Fibroblast of villous mesenchyme (primary cell): ENCODE measurements around the gene SSU72. TPM values are rescaled to one million over a fixed set of nuclear protein-coding genes. Genes with fewer than 3 reads are reported as not detected.

Experiments
- DNase-seq: peaks from one replicate; pipeline ENCODE4 v3.0.0-alpha.2; 2010; ENCODE audit warnings: low read depth
- H3K4me3 ChIP-seq: 2 replicates; pipeline ENCODE4 v1.5.1; 2011; ENCODE audit warnings: low read depth, mild to moderate bottlenecking, low read length
- total RNA-seq: library from RNA; depleted of rRNA; stranded (reverse); fragments of >200 nt; gene quantifications from 2 replicates; pipeline ENCODE4 v1.2.3, GENCODE V29; 2012
- TF ChIP-seq, protein P1 (sequence below): IDR thresholded peaks from 2 replicates; pipeline ENCODE4 v1.5.1; 2012; ENCODE audit warnings: low read depth, mild to moderate bottlenecking, low read length; ENCODE audit not compliant: insufficient read depth

SSU72 gene
- total RNA-seq, 1 donor = 58.7 TPM

DNA sequence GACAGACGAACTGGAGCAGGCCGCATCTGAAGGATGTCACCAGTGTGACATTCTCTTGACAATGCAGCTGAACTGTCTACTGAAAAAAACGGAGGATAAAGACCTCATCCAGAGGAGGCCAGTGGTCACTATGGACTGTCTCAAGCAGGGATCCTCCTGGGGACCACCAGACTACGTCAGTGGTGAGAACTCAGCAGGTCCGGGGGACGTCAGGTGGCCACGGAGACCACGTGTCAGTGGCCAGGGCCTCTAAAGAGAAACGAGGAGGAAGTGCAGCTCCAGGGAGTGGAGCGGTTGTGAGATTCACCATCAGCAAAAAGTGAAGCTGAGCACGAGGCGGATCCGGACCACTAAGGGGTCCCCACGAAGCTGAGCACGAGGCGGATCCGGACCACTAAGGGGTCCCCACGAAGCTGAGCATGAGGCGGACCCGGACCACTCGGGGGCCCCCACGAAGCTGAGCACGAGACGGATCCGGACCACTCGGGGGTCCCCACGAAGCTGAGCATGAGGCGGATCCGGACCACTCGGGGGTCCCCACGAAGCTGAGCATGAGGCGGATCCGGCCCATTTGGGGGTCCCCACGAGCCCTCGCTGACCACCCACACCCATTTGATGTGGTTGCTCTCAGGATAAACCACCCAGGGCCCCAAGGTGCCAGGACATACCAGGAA, 20.7 kb downstream of the SSU72 start:
- TF ChIP-seq, protein P1, sequence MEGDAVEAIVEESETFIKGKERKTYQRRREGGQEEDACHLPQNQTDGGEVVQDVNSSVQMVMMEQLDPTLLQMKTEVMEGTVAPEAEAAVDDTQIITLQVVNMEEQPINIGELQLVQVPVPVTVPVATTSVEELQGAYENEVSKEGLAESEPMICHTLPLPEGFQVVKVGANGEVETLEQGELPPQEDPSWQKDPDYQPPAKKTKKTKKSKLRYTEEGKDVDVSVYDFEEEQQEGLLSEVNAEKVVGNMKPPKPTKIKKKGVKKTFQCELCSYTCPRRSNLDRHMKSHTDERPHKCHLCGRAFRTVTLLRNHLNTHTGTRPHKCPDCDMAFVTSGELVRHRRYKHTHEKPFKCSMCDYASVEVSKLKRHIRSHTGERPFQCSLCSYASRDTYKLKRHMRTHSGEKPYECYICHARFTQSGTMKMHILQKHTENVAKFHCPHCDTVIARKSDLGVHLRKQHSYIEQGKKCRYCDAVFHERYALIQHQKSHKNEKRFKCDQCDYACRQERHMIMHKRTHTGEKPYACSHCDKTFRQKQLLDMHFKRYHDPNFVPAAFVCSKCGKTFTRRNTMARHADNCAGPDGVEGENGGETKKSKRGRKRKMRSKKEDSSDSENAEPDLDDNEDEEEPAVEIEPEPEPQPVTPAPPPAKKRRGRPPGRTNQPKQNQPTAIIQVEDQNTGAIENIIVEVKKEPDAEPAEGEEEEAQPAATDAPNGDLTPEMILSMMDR = no peak
- no peak overlapping the region for H3K4me3 ChIP-seq
- no peak for DNase-seq

DNA sequence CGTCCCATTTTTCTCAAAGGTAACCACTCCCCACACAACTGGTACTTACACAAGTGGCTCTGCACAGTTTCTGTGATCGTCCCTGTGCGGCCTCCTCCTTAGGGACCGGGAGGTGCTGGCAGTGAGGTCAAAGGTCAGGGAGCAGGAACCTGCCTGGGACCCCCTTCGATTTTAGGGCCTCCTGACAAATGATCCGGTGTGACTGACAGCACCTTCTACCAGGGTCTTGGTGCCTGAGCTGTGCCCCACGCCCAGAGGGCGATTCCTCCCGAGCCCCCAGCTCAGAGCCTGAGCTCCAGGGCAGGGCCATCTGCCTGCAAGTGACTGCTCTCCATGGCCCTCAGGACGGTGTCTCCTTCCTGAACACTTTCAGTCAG, 22.4 kb downstream of the SSU72 start:
- no peak overlapping the region for H3K4me3 ChIP-seq
- TF ChIP-seq, protein P1 = no peak
- DNase-seq = no peak

DNA sequence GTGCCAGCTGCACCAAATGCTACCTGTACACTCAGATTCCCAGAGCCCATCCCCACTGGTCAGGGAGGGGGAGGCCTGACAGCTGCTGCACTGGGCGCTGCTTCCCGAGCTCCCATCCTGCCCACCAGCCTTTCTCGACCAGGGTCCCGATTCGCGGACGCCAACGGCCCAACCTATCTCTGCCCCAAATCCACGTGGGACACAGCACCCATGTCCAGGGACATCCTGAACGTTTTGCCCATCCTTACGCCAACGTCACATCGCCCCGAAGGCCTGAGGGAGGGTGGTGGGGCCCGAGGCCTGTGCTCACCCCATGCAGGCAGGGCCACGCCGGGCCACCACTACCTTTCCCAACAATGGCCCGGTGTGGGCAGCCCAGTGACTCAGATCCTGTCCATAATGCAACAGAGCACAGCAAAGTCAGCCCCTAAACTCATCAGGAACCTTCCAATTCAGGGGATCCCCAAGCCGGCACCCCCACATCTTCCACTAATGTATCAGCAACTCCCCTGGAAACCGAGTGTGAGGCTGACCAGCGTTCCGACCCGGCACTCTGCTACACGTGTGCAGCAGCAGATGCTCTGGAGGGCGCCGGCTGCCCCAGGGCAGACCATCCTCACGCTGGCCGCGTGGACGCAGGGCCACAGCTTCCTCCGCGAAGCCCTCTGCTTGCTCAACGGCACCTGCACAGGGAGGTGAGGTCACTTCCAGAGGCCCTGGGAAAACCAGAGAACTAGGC, 23.0 kb downstream of the SSU72 start:
- H3K4me3 ChIP-seq = no peak overlapping the region
- no peak for DNase-seq
- TF ChIP-seq, protein P1 = no peak

DNA sequence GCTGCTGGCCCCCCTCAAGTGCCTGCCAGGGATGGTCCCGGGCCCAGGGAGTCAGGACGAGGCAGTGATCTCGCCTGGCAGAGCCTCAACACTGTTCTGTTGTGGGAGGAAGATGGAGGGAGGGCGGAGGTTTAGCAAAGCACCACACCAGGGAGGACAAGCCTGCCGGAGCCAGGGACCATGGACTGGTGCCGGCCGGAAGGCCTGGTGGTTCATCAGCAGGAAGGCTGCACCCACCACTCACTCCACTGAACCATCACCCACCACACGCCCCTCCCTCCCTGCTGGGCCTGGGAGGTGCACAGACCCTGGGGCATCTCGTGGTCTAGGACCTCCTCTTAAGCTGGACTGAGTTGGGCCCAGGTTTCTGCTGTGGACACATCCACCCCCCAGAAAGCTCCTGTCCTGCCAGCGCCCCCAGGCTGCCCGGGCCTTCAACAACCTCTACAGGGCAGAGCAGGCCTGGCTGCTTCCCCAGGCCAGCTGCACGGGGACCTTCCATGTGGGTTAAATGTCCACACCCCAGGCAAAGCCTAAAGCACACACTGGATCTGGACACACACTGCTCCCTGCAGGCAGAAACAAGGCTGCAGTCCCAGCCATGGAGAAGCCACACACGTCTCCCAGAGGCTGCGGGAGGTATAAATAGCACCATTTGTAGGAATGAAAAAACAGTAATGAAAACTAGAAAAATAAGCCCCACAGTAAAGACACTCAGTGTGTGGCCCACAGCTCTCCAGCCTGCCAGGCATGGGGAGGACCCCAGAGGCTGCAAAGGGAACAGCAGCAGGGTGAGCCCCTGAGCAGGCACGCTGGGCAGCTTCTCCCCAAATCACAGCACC, 23.9 kb downstream of the SSU72 start:
- TF ChIP-seq, protein P1 = peak; percentile 57
- peak; percentile 59 for DNase-seq
- no peak overlapping the region for H3K4me3 ChIP-seq

DNA sequence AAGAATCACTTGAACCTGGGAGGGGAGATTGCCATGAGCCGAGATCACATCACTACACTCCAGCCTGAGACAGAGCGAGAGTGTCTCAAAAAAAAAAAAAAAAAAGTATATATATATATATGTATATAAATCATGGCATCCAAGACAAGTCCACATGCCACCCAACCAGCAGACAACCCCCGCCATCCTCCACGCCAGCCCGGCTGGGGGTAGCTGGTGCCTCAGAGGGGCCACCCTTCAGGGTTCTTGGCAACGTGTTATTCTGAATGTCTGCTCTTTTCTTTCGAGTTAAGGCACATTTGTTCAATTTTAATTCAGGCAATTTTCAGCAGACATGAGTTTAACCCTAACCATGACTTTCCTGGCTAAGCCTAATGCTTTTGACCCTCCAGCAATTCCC, 24.6 kb downstream of the SSU72 start:
- DNase-seq = no peak
- TF ChIP-seq, protein P1 = no peak
- no peak overlapping the region for H3K4me3 ChIP-seq

DNA sequence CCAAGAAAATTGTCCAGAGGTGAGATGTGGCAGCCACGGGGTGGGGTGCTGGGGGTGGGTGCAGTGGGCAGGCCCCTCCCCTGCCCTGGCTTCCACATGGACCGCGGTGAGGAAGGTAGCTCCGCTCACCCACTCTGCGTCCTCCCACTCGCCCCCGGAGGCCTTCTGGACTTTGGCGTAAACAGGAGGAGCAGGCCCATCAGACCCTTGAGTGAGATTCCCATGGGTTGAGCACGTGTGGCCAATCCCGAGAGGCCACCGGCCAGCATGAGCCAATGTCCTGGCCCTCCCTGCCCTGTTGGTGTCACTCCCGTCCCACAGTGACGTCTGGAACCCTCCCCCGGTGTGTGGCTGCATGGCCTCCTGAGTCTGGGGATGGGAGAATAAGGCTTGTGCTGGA, 26.1 kb downstream of the SSU72 start:
- TF ChIP-seq, protein P1 = no peak
- H3K4me3 ChIP-seq = no peak overlapping the region

More for the DNA sequence above, 26.1 kb downstream of the SSU72 start:
- DNase-seq = no peak
